ENCODE measurements around the gene SPINK8.

GRCh38 chr3:48347500-48347899 lies 14.0 kb upstream of the SPINK8 start:
- TF ChIP-seq CTCF (IDR thresholded peaks at IDR 0.05) (no peak), EP300 (IDR thresholded peaks at IDR 0.05) (no peak), POLR2AphosphoS5 (IDR thresholded peaks at IDR 0.05) (no peak), POLR2A (IDR thresholded peaks at IDR 0.05) (no peak)
